ENCODE measurements around the gene COG8.

GRCh38 chr16:69286941-69287713, 52.2 kb downstream of the COG8 start:
- TF ChIP-seq CTCF (IDR thresholded peaks at IDR 0.05) (peak; percentile 25 to 50 (median 44)), POLR2A (IDR thresholded peaks at IDR 0.05) (no peak)
